HG03060 (cell line): ENCODE measurements around the gene DENND5B.
A peak's percentile ranks its signal among the peaks of the same experiment; 100 is the strongest.
"Not testable (repeated sequence)": the region's sequence is repeated elsewhere in the genome, so short reads cannot be mapped to it uniquely, and the experiment has no call there.

Experiments used
- ATAC-seq: cut with Tn5 transposase; IDR thresholded peaks from one replicate; pipeline ENCODE4 v1.9.1; 2021; ENCODE audit warnings: low read depth, moderate number of reproducible peaks; ENCODE audit not compliant: unreplicated experiment

The DENND5B gene

GRCh38 chr12:31590642-31591379 is at the start of gene DENND5B:
DENND5B (minus strand) TSS chr12:31591136; CDS start chr12:31590832, 304 bp downstream.
- no peak for ATAC-seq

GRCh38 chr12:31634620-31635019 is 43.7 kb upstream of the DENND5B start:
- no peak for ATAC-seq

- no peak for ATAC-seq
These were observed 42.5 kb upstream of the DENND5B start for GRCh38 chr12:31633464-31633863.

- no peak for ATAC-seq
These were observed 40.9 kb upstream of the DENND5B start for GRCh38 chr12:31631809-31632208.

- ATAC-seq: no peak
These were observed 40.2 kb upstream of the DENND5B start for GRCh38 chr12:31631023-31631724.

- ATAC-seq: no peak
These were observed 39.1 kb upstream of the DENND5B start for GRCh38 chr12:31629756-31630732.

- no peak for ATAC-seq
These were observed 36.6 kb upstream of the DENND5B start for GRCh38 chr12:31627456-31628054.

- no peak for ATAC-seq
These were observed 35.5 kb upstream of the DENND5B start for GRCh38 chr12:31626270-31626995.

- no peak for ATAC-seq
These were observed 31.1 kb upstream of the DENND5B start for GRCh38 chr12:31622038-31622437.

- ATAC-seq: no peak
These were observed 29.4 kb upstream of the DENND5B start for GRCh38 chr12:31620311-31620710.

- ATAC-seq: no peak
These were observed 27.5 kb upstream of the DENND5B start for GRCh38 chr12:31618228-31619025.

GRCh38 chr12:31612819-31613218 is 21.9 kb upstream of the DENND5B start:
- ATAC-seq: no peak

- not testable (repeated sequence) for ATAC-seq
These were observed 17.4 kb upstream of the DENND5B start for GRCh38 chr12:31608299-31608698.

GRCh38 chr12:31605531-31605930 is 14.6 kb upstream of the DENND5B start:
- no peak for ATAC-seq

GRCh38 chr12:31603546-31604009 is 12.6 kb upstream of the DENND5B start:
- ATAC-seq: peak; percentile 88

- ATAC-seq: no peak
These were observed 9.8 kb upstream of the DENND5B start for GRCh38 chr12:31600750-31601149.

- no peak for ATAC-seq
These were observed 9.3 kb upstream of the DENND5B start for GRCh38 chr12:31600252-31600651.

GRCh38 chr12:31599053-31599452 is 8.1 kb upstream of the DENND5B start:
- no peak for ATAC-seq

GRCh38 chr12:31597066-31597465 is 6.1 kb upstream of the DENND5B start:
- no peak for ATAC-seq
